Measurements from ENCODE around the gene COA6.
"Not testable (repeated sequence)": the region's sequence is repeated elsewhere in the genome, so short reads cannot be mapped to it uniquely, and the experiment has no call there.

COA6 gene

DNA sequence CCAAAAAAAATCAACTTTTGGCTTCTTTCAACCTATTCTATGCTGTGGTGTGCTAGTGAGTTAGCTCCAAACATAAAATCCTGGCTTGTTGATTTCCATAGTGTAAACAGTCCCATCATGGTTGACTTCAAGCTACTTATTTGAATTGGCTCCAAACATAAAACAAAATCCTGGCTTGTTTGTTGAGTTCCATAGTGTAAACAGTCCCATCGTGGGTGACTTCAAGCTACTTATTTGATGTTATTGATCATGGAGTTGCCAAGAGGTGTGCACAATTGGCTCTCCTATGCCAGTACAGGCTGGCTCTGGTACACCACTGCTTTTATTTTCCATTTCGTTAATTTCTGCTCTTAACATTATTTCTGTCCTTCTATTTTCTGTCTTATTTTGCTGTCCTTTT, 1.8 kb upstream of the COA6 start:
- no peak for FAIRE-seq

DNA sequence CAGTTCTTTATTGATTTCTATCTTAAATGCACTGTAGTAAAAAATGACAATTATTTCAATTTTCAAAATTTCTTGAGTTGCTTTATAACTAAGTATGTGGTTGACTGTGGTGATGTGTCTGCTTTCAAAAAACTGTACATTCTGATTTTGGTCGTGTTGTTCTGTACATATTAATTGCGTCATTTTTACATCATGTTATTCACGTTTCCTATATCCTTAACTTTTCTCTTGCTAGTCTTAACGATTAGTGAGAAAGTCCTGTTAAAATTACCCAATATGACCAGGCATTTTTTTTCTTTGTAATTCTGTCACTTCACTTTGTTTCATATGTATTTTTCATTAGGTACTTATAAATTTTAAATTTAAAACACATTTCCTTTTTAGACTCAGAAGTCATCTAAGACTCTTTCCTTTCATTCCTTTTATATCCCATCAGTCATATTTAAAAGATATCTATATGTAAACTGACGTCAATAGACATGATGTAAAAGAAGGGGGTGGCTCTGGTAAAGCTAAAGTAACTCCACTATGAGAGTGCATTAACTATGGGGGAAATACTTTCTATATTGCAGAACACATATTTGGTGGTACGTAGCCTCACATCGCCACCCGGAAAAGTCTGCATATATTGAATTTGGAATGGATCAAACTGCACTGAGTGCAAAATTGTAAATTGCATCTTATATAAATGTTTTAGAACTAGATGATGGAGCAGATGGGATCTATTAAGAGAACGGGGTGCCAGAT, 1.1 kb upstream of the COA6 start:
- FAIRE-seq = no peak

DNA sequence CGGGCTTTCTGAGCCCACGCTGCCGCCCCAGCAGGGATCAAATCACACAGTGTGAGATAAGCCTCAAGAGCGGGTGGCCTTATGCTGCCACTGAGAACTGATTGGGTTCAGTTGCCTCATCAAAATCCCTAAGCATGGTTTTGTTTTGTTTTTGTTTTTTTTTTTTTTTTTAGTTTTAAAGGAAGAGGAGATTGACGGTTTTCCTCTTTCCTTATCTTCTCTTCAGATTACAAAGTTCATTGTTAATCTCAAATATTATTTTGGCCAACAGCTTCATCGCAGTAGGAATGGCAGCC, 651 bp downstream of the COA6 start:
- FAIRE-seq = no peak

DNA sequence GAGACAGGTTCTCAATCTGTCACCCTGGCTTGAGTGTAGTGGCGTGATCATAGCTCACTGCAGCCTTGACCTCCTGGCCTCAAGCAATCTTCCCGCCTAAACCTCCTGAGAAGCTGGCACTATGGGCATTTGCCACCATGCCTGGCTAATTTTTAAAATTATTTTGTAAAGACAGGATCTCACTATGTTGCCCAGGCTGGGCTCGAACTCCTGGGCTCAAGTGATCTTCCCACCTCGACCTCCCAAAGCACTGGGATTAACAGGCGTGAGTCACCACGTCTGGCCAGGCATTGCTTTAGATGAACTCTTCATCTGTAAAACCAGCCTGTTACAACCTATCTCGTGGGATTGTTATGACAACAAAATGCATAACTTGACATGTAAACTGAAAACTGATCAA, 2.4 kb downstream of the COA6 start:
- no peak for FAIRE-seq

DNA sequence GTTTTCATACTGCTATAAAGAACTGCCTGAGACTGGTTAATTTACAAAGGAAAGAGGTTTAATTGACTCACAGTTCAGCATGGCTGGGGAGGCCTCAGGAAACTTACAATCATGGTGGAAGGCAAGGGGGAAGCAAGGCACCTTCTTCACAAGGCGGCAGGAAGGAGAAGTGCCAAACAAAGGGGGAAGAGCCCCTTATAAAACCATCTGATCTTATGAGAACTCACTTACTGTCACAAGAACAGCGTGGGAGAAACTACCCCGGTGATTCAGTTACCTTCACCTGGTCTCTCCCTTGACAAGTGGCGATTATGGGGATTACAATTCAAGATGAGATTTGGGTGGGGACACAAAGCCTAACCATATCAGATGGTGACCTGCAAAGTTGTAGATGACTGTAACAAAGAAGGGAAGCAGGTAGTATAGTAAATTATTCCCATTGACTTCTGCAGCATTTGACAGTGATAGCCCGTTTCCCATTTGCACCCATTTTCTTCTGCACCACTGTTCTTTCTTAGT, 6.4 kb downstream of the COA6 start:
- FAIRE-seq = not testable (repeated sequence)

DNA sequence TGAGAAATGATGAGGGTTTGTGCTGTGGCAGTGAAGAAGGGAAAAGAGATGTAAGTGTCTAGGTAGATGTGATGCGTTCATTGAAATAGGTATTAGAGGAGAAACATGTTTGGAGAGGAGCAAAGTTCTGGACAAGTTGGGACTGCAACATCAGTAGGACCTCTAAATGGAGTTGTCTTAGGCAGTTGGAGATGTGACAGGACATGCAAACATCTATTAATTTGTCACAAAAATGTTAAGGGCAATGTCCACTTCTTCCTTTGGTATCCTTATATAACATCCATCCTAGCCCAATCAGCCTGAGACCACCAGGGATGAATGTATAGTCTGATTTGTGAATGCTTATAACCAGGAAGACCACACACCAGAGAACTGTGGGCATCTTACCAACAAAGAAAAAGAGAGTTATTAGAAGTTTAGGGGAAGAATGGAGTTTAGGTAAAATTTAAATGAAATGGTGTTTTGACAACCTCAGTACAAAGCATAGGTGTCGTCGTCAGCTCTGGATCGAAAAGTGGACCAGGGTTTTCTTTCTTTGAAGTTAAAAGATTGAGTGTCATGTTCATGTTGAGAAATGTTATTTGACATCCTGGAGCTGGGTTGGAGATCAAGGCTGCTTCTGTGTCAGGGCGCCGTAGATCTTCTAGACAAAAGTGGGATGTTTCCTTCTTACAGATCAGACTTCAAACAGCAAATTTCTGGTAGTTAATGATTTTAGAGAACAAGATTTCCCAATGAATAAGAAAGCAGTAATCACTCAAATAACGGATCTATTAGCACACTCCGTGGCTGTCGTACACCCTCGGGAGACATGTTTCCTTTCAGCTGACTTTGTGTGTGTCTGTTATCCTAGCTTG, 8.7 kb downstream of the COA6 start:
- no peak for FAIRE-seq

DNA sequence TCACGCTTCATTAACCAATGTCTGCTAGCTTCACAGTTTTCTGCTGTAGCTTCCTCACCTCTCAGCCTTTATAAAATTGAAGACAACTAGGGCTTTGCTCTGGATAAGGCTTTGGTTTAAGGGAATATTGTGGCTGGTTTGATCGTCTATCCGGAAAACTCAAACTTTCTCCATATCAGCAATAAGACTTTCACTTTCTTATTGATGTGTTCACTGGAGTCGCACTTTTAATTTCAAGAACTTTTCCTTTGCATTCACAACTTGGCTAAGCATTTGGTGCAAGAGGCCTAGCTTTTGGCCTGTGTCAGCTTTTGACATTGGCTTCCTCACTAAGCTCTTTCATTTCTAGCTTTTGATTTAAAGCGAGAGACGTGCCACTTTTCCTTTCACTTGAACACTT, 12.9 kb downstream of the COA6 start:
- FAIRE-seq = no peak

DNA sequence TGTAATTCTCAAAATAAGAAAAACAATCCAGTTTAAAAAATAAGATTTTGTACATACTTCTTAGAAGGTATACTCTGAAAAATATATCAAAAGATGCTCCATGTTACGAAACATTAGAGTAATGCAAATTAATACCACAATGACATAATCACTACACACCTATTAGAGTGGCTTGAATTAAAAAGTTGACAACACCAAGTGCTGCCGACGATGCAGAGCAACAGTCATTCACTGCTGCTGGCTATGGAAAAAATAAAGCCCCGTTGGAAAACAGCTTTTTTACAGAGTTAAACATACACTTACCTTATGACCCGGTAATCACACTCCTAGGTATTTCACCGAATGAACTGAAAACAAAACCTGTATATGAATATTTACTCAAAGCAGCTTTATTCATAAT, 14.8 kb downstream of the COA6 start:
- FAIRE-seq = no peak

DNA sequence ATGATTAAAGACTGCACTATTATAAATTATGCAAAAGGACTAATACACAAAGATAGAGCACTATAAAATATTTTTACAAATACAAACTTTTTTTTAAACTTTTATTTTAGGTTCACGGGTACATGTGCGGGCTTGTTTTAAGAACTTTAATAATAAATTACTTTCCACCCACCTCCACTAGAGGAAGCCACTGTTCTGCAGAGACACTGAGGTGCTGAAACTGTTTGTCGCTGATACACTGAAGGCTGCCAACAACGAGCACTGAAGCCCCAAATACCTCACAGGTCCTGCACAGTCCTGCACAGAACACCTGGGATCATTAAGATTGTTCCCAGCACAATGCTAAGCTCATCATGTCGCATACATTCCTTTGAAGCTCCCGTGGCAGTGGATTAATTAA, 19.9 kb downstream of the COA6 start:
- no peak for FAIRE-seq

DNA sequence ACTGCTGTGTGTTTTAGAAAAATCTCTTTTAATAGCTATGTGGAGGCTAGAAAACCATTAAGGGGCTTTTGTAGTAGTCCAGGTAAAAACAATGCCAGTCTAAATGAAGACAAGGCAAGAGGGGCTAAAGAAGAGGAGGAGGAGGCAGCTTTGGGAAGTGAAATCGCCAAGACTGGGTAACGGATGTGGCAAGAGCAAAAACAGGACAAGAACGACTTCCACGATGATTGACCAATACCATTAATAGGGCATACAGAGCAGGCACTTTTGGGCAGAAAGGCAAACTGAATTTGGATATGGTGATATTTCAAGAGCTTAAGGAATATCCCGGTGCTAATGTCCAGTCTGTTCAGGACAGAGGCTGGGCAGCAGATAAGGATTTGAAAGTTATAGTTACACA, 22.0 kb downstream of the COA6 start:
- no peak for FAIRE-seq

DNA sequence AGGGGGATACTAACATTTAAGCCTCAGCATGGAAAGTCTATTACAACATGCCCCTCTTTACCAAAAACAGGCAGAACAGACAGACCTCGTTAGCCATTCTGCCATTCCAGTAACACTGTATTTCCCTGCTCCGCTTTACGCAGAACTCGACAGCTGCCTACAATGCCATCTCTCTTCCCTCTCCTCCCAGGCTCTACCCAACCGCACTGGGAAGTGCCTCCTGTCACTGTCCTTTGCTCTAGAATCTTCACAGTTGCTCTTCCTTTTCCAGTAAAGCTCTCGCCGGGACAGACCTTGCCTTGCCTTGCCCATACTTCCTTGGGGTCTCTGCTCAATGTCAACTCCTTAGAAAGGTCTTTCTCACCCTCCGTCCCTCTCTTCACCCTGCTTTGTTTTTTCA, 22.8 kb downstream of the COA6 start:
- no peak for FAIRE-seq

DNA sequence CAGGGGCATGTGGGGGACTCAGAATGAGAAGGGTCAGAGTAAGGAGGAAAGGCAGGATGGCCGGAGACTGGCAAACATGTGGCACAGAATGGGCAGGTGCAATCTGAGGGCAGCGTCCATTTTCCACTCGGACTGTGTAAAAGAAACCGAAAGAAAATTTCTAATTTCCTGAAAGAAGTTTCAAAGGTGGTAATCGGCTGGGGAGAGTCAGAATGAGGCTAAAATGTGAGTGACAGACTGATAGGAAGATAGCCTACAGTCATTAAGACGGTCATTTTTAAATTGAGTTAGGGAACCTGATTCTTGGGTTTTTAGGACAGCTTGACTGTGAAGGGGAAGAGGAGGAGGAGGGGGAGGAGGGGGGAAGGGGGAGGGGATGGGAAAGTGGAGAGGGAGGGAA, 23.6 kb downstream of the COA6 start:
- FAIRE-seq = no peak

DNA sequence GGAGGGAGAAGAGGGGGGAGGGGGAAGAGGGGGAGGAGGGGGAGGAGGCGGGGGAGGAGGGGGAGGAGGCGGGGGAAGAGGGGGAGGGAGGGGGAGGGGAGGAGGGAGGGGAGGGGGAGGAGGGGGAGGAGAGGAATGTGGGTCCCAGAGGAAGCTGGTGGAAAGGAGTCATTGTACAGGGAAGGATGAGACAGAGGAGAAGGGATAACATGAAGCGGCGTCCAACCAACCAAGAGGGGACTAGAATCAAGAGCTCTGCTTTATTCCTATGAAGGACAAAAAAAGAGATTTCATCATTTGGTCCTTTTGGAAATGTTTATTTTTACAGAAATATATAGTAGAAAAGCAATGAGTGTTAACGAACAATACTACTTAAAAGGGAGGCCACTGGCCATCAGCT, 24.5 kb downstream of the COA6 start:
- no peak for FAIRE-seq

DNA sequence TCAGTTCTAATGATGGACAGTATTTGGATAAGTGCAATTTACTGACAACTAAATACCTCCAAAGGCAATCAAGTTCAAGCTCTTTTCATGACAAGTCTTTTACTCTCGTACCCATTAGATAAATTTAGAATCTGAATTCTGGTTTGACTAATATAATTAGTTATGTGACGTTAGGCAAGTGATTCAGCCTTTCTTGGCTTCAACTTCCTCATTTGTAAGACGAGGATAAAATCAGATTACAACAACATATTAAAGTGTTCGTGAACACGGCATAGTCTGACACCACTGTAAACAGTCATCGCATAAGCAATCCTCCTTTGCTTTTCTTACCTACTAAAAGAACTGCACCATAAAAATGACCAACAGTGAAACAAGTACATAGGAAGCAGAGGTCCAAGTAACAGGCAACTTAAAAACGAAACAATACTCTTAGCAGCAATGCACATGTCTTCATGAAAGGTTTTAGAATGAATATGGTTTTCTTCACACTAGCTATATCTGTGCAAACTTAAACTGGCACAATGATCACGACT, 25.7 kb downstream of the COA6 start:
- FAIRE-seq = no peak

DNA sequence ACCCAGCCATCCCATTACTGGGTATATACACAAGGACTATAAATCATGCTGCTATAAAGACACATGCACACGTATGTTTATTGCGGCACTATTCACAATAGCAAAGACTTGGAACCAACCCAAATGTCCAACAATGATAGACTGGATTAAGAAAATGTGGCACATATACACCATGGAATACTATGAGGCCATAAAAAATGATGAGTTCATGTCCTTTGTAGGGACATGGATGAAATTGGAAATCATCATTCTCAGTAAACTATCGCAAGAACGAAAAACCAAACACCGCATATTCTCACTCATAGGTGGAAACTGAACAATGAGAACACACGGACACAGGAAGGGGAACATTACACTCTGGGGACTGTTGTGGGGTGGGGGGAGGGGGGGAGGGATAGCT, 26.3 kb downstream of the COA6 start:
- not testable (repeated sequence) for FAIRE-seq

DNA sequence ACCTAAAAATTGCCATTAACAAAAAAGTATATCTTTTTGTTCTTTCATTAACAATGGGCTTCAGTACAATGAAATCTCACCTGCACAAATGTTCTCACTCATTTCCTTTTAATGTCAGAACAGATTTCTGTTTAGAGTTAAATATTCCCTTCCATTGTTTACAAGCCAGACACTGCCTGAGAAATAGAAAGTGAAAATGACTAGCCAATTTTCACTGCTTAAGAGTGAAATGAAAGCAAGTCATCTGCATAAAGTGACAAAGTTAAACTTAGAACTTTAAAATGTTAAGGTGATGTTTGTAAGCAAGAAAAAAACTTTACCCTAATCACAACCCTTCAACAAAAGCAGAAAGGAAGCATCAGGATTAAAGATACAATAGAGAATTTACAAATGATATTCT, 27.5 kb downstream of the COA6 start:
- no peak for FAIRE-seq

DNA sequence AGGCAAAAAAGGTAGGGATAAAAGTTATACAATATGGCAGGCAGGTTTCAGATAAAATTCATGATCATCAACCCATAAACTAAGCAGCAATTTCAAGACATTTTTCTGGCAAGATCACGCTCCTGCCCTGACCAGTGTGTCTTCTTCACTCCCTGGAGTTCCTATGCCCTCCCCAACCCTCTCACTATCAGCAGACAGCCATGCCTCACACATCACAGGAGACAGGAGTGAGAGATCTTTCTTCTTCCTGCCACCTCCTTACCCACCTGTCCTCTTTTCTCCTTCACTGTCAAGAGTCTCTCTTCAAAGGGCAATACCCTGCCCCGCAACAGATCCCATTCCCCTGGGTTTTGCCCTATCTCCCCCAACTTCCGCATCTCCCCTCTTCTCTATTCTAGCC, 28.4 kb downstream of the COA6 start:
- no peak for FAIRE-seq

DNA sequence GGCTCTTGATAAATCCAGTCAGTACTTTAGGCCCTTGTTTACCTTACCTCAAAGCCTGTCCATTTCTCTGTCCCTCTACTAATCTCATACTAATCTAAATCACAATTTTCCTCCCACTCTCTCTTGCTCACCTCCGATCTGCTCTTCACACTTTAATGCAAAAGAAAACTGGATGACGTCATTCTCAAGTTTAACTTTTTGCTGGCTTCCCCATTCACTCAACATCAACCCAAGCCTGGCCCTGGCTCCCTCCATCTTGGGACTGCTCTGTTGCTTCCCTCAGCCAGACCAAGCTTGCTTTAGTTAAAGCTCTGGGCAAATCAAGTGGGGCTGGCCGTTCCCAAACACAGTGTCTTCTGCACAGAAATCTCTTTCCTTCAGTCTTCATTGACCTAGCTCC, 29.7 kb downstream of the COA6 start:
- FAIRE-seq = no peak

DNA sequence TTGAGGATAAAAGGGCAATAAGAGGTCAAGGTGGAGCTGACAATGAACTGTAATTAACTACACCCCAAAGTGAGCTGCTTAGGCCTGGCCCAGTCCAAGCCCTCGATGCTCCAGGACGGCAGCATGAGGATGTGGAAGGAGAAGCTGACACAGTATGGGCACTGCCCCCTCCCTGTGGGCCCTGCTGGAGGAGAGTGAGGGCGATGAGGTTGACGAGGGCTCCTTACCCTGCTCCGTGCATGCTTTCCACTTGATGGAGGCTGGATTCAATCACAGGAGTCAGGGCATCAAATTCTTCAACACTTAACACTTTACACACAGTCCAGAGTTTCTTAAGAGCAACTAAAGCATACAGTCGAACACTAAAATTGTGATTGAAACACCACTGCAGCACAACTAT, 32.4 kb downstream of the COA6 start:
- no peak for FAIRE-seq

DNA sequence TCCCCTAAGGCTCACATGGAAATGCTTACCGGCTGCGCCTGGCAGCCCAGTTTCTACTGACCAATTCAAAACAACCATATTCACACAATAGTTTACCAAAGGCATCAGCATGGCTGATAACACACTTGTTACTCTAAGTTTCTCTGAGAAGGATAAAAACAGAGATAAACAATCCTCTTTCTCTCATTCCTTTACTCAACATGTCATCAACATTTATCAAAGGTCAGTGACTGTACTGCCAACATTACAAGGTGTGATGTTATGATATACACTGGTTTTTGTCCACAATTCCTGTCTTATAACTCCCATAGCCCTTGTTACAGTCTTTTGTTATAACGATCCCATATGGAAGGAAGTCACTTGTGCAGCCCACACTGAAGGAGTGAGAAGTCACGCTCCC, 33.6 kb downstream of the COA6 start:
- no peak for FAIRE-seq

DNA sequence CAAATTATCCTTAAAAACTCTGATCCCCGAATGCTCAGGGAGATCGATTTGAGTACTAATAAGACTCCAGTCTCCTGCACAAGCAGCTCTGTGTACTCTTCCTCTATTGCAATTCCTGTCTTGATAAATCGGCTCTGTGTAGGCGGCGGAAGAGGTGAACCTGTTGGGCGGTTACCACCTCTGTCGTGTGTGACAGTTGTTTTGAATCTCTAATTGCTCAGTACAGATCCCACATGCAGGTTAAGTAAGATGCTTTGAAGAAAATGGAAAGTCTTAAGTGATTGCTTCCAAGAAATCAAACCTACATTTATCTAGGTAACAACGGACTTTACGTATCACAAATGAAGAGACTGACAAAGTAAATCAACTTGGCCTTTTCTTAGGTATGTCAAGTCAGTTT, 35.5 kb downstream of the COA6 start:
- no peak for FAIRE-seq

DNA sequence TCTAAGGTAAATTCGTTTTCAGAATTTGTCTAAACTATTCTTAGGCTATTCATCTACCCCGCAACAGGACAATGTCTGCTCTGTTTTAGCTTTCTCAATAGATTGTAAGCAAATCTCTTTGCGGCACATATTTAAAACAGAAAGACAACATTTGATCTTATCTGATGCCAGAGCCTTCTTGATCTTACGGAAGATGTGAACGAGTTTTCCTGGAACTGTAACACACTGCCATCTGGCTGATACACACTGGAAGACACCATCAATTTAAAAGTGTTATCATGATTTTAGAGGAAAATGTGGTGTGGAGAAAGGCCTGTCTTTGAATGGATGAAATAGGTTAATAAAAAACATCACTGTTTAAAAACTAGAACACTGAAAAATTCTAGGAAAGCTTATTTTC, 36.1 kb downstream of the COA6 start:
- no peak for FAIRE-seq

DNA sequence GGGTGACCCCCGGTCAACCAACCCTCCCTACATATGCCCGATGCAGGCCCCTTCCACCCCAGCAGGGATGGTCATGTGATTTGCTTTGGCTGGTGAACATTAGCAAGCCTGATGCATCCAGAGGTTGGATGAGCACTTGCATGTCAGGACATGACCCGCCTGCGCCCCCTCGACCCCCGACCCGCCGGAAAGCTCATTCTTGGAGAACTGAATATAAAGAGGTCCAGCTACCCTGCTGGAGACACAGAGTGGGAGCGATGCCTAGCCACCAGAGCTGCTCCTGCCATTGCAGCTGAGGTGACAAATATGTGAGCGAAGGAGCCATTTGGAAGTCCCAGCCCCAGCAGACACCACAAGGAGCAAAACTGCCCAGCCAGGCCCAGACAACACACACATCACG, 39.6 kb downstream of the COA6 start:
- FAIRE-seq = no peak

DNA sequence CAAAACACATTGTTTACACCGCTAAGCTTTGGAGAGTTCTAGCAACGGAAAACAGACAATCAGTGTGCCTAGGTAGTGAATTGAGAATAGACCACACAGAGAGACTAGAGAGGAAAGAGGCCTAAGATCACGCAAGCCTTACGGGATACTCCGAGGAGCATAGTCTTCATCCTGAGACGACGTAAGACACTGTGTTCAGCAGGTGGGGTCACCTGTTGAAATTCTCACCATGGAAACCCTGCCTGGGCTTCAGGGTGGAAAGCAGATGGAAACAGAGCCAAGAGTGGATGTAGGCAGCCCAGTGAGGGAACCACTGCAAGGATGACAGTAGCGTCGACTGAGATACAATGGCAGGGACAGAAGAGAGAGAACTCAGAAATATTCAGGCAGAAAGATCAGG, 40.2 kb downstream of the COA6 start:
- FAIRE-seq = no peak
